Suppressor macrophage treated with lipopolysaccharide for 4 hours (primary cell): ENCODE results near the gene SYNE2.
"Not testable (repeated sequence)": the region's sequence is repeated elsewhere in the genome, so short reads cannot be mapped to it uniquely, and the experiment has no call there.

Source experiments
- DNase-seq: peaks from one replicate; pipeline ENCODE4 v3.0.0-alpha.2; 2020

The SYNE2 gene, protein sequence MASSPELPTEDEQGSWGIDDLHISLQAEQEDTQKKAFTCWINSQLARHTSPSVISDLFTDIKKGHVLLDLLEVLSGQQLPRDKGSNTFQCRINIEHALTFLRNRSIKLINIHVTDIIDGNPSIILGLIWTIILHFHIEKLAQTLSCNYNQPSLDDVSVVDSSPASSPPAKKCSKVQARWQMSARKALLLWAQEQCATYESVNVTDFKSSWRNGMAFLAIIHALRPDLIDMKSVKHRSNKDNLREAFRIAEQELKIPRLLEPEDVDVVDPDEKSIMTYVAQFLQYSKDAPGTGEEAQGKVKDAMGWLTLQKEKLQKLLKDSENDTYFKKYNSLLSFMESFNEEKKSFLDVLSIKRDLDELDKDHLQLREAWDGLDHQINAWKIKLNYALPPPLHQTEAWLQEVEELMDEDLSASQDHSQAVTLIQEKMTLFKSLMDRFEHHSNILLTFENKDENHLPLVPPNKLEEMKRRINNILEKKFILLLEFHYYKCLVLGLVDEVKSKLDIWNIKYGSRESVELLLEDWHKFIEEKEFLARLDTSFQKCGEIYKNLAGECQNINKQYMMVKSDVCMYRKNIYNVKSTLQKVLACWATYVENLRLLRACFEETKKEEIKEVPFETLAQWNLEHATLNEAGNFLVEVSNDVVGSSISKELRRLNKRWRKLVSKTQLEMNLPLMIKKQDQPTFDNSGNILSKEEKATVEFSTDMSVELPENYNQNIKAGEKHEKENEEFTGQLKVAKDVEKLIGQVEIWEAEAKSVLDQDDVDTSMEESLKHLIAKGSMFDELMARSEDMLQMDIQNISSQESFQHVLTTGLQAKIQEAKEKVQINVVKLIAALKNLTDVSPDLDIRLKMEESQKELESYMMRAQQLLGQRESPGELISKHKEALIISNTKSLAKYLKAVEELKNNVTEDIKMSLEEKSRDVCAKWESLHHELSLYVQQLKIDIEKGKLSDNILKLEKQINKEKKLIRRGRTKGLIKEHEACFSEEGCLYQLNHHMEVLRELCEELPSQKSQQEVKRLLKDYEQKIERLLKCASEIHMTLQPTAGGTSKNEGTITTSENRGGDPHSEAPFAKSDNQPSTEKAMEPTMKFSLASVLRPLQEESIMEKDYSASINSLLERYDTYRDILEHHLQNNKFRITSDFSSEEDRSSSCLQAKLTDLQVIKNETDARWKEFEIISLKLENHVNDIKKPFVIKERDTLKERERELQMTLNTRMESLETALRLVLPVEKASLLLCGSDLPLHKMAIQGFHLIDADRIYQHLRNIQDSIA (N-terminal part only)

GRCh38 chr14:63852817-63853731 lies at the start of gene SYNE2:
SYNE2 (plus strand) TSS chr14:63853004; CDS start chr14:63909149, 56,145 bp downstream.
- DNase-seq: peak; percentile 61

GRCh38 chr14:63803221-63803791 lies 49.5 kb upstream of the SYNE2 start:
- not testable (repeated sequence) for DNase-seq

DNA sequence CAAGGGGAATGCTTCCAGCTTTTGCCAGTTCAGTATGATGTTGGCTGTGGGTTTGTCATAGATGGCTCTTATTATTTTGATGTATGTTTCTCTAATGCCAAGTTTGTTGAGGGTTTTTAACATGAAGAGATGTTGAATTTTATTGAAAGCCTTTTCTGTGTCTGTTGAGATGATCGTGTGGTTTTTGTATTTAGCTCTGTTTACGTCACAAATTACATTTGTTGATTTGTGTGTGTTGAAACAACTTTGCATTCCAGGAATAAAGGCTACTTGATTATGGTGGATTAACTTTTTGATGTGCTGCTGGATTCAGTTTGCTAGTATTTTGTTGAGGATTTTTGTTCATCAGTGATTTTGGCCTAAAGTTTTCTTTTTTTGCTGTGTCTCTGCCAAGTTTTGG lies 46.7 kb upstream of the SYNE2 start:
- not testable (repeated sequence) for DNase-seq

DNA sequence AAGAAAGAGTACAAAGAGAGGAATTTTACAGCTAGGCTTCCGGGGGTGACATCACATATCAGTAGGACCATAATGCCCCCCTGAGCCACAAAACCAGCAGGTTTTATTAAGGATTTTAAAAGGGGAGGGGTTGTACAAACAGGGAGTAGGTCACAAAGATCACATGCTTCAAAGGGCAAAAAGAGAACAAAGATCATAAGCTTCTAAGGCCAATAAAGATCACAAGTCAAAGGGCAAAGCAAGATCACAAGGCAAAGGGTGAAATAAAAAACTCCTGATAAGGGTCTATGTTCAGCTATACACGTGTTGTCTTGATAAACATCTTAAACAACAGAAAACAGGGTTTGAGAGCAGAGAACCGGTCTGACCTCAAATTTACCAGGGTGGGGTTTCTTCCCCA lies 41.1 kb upstream of the SYNE2 start:
- DNase-seq: not testable (repeated sequence)

- DNase-seq: no peak
These were observed 19.1 kb upstream of the SYNE2 start for GRCh38 chr14:63833728-63834127.

DNA sequence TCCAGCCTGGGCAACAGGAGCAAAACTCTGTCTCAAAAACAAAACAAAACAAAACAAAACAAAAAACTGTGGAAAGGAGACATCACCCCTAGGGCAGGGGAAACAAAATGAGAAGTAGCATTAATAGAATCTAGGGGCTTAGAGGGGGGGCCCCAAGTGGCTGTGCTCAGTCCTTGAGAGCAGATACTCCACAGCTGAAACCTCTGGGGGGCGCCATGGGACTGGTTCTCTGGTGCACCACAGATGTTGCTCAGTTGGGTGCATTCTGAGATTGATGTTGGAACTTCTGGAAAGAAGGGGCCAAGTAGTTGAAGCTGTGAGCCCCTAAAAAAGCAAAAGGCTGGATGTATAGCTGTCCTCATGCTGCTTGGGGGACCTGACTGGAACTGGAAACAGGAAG lies 11.8 kb upstream of the SYNE2 start:
- no peak for DNase-seq

- DNase-seq: no peak
These were observed 9.0 kb upstream of the SYNE2 start for GRCh38 chr14:63843796-63844195.

GRCh38 chr14:63848890-63849289 lies 3.9 kb upstream of the SYNE2 start:
- DNase-seq: no peak

DNA sequence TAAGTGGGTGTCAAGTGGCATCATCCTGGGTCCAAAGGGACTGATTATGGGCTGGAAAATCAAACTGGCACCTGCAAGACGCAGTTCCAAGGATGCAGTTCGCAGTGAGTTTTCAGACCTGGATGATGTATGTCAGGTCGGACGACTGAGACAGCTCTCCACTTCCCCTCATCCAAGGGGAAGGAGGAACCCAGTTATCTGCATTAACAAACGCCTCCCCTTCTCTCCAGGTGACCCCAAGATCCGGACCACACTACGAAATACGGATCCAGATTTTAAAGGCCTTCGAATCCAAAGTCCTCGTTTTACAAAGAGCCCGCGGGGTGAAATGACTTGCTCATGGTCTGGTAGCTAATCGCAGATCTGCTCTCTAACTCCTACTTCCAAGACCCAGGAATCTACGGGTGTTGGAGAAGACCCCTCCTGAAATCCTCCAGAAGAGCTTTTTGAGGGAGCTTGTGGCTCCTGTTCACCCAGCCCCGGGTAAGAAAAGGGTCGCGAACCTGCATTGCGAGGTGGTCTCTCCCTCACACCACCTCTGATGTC lies 460 bp upstream of the SYNE2 start:
- no peak for DNase-seq

- DNase-seq: peak; percentile 12
These were observed 1.1 kb downstream of the SYNE2 start for GRCh38 chr14:63853831-63854293.

DNA sequence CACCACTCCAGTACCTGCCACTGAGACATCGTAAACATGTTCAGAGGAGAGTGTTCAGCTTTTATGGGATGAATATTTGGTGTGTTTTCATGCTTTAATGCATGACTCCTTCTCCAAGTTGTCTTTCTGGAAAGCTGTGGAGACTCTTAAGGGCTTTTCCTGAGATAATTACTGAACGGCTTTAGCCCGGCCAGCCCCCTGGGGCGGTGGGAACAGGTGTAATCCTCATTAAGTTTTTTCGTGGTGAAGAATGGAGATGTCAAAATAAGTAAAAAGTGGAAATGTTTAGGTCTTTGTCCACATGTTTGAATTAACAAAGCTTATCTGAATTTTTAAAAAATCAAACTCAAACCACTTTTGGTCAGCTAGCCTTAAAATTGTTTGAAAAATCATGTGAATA lies 1.5 kb downstream of the SYNE2 start:
- DNase-seq: no peak

DNA sequence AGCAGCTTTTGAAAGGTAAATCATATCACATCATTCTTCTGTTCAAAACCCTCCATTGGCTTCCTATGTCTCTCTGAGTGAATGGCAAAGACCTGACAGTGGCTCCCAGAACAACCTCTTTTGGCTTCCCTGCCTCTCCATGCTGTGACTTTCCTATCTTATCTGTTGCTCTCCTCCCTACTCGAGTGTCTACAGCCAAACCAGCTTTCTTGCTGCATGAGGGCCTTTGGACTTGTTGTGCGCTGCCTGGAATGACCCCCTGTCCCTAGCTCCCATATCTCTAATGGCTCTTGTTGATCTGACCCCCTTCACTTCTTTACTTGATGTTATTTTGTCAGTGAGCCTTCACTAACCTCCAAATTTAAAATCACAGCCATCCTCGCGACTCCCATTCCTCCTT lies 2.5 kb downstream of the SYNE2 start:
- DNase-seq: no peak

DNA sequence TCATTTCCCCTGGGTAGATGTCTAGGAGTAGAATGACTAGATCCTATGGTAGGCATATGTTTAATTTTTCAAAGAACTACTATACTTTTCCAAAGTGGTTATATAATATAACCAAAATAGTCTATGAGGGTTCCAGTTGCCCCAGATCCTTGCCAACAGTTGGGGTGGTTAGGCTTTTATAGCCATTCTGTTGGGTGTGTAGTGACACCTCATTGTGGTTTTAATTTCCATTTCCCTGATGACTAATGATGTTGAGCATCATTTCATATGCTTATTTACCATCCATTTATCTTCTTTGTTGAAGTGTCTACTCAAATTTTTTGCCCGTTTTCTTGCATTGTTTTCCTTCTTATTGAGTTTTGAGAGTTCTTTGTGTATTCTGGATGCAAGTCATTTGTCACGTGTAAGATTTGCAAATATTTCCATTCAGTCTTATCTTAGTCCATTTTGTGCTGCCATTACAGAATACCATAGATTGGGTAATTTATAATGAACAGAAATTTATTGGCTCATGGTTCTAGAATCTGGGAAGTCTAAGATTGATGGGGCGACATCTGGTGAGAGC lies 4.7 kb downstream of the SYNE2 start:
- no peak for DNase-seq

GRCh38 chr14:63860146-63860545 lies 7.3 kb downstream of the SYNE2 start:
- no peak for DNase-seq

DNA sequence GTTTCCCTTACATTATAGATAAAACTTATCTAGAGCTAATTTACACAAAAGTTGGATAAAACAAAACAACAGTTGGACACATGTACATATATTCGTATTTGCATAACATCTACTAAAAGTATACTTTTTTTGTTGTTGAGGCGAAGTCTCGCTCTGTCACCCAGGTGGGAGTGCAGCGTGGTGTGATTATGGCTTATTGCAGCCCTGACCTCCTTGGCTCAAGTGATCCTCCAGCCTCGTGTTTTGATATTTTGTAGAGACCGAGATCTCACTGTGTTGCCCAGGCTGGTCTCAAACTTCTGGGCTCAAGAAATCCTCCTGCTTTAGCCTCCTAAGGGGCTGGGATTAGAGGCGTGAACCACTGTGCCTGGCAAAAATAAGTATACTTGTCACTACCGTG lies 9.4 kb downstream of the SYNE2 start:
- no peak for DNase-seq

- no peak for DNase-seq
These were observed 10.2 kb downstream of the SYNE2 start for GRCh38 chr14:63863004-63863403.

DNA sequence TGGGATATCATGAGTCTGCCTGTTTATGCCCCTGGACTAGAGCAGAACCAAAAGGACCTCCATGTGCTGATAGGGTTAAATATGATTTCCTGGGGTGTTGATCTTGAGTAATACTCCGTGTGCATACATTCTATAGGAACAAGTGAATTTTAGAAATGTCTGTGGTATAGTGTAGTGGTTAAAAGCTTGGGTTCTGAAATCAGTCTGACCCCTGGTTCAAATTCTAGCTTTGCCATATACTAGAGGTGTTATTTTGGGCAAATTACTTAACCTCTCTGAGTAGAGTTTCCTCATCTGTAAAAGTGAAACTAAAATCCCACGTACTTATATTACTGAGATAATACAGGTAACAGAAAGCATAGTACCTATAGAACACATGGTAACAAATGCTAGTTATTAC lies 12.0 kb downstream of the SYNE2 start:
- not testable (repeated sequence) for DNase-seq

DNA sequence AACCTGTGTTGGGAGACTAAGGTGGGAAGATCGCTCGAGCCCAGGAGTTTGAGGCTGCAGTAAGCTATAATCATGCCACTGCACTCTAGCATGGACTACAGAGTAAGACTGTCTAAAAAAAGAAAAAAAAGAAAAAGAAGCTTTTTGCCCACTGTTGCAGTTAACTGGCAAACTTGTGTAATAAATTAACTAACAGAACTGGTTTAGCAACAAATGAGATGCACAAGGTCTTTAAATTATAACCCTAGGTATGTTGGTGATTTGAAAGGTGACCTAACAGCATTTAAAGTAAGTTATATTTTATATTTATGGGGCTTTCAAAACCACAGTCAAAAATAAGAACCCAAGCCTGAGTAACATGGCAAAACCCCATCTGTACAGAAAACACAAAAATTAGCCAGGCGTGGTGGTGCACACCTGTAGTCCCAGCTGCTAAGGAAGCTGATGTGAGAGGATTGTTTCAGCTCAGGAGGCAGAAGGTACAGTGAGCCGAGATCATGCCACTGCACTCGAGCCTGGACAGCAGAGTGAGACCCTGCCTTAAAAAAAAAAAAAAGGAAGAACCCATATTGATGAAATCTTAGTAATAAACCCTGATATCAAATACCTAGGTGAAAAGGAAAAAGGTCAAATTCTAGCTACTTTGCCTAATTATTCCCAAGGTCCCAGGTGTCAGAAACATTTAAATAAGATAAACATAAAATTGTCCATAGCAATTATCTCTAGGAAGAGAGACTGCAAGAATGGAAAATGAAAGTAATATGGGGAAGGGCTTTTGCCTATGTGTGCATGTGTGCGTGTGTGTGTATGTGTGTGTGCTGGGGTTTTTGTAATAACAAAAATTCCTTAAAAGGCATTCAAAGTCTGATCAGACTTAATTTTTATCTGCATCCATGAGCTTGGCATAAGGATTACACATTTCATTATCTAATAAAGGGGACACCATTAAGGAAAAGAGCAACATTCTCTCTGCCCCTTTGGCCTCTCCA lies 15.4 kb downstream of the SYNE2 start:
- DNase-seq: peak; percentile 56

DNA sequence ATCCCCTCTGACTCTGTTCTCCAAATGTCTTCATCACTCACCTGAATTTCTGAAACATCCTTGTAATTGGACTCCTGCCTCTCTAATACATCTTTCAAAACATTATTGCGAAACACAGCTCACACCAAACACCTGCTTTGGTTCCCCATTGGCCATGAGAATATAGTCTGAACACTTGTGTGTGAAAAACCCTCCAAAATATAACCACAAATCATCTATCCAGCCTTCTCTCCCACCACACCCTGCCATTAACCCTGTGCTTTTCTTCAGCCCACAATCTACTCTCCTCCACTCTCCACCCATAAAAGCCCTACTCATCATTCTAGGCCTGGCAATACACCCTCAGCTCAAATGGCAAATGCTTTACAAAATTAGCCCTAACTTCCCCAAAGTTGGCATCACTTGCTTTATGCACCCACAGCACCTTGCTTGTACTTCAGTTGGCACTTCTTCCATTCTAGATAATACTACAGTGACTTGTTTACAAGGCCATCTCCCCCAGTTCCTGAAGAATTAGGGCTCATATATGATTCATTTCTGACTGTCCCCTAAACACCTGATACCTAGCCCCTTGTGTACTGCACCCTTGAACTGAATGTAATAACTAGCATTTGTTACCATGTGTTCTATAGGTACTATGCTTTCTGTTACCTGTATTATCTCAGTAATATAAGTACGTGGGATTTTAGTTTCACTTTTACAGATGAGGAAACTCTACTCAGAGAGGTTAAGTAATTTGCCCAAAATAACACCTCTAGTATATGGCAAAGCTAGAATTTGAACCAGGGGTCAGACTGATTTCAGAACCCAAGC lies 17.3 kb downstream of the SYNE2 start:
- DNase-seq: not testable (repeated sequence)
